Activated CD4-positive, CD25-positive, alpha-beta regulatory T cell treated with anti-CD3 and anti-CD28 coated beads, Interleukin-2, amount 50 U/mL, for 16 hours (primary cell): ENCODE data around the gene ASTE1.
"Not testable (repeated sequence)": the region's sequence is repeated elsewhere in the genome, so short reads cannot be mapped to it uniquely, and the experiment has no call there.

Source experiments
- DNase-seq: peaks from one replicate; pipeline ENCODE4 v3.0.0-alpha.2; 2020; ENCODE audit warnings: low read depth, low spot score

ASTE1 gene

DNA sequence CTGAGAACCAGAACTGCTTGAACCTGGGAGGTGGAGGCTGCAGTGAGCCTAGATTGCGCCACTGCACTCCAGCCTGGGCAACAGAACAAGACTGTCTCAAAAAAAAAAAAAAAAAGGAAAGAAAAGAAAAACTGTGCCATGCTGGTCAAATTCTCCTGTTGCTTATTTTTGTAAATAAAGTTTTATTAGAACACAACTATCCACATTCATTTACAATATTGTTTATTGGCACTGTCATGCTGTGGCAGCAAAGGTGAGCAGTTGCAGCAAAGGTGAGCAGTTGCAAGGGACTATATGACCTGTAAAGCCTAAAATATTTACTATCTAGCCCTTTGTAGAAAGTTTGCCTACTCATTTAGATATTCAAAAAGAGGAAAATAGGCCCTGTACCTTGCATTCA is 18.3 kb downstream of the ASTE1 start:
- no peak for DNase-seq

DNA sequence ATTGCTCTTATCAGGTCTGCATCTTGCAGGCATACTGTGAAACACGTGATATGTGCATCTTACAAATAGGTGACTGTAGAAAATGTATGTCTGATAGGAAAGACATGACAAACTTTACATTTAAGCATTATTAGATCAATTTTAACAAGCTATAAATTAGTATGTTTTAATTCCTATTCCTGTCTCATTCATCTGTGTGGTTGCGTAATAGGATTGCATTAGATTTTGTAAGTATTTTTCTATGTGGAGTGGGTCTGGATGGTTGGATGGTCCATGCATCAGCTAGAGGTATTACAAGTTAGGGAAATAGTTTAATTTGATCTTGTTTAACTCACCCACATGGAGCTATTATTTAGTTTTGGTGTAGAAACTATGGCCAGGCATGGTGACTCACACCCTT is 18.8 kb downstream of the ASTE1 start:
- no peak for DNase-seq

DNA sequence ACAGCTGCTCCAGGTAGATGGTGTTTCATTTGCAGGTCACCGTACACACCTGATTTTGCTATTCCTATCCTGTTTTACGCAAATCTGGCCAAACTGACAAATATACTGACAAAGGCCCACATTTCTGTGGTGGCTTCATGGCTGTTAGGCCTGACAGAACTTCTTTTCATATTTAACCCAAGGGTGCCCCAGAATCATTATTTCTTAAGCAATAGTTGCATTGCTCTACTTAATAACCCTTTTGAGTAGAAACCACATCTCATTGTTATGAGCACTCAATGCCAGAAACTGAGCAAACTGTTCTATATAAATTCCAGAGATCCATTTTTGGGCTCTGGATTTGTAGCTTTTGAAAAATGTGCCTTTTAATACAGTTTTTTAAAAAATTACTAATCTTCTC is 19.4 kb downstream of the ASTE1 start:
- DNase-seq, result no peak

DNA sequence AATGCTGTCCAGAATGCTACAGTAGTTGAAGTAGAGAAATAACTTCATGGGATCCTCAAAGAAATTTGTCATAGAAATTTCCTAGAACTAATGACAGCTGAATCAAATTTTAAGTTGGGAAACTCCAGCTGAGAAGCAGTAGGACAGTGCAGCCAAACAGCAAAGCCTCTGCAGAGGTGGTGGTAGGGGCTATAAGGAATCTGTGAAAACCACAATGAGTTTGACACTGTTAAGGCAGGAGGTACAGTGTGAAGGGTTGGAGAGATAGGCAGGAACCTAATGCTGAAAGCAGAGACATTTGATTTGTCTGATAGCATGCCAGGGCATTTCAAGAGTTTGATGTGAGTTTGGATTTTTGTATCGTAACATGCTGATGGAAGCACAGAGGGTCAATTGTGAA is 22.0 kb downstream of the ASTE1 start:
- no peak for DNase-seq

DNA sequence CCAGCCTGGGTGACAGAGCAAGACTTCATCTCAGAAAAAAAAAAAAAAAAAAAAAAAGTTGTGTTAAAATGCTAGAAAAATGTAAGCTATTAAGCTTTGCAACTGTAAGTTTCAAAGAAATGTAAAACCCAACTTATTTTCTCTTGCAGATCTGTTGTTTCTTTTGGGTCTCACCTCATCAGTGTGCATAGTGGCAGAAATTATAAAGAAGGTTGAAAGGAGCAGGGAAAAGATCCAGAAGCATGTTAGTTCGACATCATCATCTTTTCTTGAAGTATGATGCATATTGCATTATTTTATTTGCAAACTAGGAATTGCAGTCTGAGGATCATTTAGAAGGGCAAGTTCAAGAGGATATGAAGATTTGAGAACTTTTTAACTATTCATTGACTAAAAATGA is 25.6 kb downstream of the ASTE1 start:
- no peak for DNase-seq

DNA sequence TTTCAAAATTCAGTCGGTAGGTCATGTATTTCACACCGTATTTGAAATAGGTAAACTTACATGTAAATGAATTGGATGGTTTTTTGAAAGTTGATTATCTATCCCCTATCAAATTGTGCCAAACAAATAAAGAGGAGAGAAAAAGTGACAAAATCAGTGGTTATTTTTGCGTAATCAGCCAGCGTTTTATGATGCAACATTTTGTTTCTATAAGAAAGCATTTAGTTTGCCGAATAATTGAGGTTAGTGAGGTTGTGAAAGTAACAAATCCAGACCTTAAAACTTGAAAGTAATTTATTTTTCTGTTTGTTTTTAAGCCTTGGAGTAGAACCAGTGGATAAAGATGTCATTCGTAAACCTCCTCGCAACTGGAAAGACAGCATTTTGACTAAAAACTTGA is 29.3 kb downstream of the ASTE1 start:
- no peak for DNase-seq

DNA sequence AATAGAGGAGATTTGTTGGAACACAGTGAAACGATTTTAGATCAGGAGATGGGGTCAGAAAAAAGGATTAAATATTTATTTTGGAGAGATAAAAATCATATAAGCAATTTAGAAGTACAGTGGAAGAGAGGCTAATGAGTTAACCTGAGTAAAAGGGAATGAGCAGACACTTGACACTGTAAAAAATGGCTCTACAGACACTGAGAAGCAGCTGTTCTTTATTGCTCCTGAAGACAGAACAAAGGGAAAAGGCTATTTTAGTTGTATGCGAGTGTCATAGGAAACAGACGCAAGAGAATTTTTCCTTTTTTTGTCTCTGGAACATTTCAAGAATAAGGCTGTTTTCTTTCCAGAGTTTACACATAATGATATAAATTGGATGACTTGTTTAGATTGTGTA is 34.3 kb downstream of the ASTE1 start:
- no peak for DNase-seq

DNA sequence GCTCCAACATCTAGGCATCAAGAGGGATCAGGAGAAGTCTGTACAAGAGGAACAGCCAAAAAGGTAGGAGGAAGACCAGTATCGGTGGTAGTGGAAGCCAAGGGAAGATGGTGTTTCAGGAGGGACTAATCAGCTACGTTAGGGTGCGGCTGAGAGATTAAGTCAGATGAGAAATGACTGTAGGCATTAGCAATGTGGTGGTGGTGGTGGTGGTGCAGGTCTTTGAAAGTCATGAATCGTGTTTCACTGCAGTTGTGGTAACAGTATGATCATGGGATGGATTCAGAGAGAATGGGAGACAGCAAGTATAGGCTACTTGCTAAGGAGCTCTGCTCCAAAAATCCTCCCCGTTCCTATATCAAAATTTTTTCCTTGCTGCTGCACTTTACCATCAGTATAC is 35.5 kb downstream of the ASTE1 start:
- no peak for DNase-seq

DNA sequence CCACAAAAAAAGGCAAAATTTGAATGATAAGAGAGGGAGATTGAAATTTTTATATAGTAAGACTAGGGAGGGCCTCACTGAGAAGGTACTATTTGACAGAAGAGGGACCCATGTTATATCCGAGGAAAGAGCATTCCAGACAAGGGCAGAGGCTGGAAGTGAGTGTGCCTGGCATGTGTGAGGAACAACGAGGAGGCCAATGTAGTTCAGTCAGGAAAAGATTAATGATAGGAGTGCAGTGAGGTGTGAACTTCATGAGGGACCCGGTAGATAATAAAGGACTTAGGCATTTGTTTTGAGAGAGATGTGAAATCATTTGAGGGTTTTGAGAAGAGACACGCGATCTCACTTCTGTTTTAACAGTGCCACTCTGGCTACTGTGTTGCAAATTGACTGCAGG is 36.3 kb downstream of the ASTE1 start:
- DNase-seq, result no peak

DNA sequence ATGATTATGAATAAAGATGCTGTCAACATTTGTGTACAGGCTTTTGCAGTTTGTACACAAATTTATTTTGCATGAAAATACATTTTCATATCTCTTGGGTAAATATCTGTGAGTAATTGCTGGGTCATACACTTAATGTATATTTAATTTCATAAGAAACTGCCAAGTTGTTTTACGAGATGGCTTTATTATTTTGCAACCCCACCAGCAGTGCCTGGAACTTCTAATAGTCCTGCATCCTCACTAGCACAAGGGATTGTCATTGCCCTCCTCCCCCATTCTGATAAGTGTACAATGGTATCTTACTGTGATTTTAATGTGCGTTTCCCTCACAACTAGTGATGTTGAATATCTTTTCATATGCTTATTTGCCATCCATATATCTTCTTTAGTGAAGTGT is 45.2 kb downstream of the ASTE1 start:
- no peak for DNase-seq

DNA sequence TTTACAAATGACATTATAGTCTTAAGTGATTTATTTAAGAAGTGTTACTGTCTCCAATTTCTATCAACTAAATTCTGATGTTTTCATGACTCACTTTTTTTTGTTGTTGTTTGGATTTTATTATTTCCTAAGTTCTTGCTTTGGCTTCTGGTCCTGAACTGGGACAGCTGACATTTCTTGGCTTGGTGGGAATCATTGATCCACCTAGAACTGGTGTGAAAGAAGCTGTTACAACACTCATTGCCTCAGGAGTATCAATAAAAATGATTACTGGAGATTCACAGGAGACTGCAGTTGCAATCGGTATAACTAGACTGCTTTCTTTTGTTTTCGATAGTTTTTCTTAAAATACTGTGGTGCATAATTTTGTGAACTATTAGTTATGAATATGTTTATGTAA is 47.5 kb downstream of the ASTE1 start:
- no peak for DNase-seq

DNA sequence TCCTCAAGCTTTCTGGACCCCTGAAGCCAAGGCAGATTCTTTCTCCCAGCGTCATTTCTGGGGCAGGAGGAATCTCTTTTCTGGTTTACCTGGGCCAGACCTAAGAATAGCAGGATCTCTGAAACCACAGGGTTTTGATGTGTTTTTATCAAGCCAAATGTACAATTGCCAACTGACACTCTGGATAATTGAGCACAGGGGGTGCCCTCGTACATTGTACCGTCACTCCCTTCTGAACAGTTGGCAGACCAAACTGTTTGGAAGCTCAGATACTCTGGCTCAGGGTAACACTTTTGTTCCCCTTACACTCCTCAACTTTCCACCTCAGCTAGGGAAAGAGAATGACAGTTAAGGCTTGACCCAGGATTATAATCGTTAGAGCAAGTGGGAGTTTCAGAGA is 49.9 kb downstream of the ASTE1 start:
- DNase-seq, result no peak

DNA sequence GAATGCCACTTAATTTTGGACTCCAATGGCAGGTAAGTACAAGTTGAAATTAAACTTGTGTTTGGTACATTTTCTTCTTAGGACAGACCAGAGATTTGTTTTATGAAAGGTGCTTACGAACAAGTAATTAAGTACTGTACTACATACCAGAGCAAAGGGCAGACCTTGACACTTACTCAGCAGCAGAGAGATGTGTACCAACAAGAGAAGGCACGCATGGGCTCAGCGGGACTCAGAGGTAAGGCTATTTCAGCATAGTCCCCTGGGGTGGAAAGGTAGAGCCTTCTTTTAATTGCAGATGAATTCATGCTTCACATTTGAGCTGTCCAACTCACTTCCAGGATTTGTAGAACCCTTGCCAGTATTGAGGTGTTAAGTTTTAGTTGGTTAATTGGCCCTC is 51.4 kb downstream of the ASTE1 start:
- no peak for DNase-seq

DNA sequence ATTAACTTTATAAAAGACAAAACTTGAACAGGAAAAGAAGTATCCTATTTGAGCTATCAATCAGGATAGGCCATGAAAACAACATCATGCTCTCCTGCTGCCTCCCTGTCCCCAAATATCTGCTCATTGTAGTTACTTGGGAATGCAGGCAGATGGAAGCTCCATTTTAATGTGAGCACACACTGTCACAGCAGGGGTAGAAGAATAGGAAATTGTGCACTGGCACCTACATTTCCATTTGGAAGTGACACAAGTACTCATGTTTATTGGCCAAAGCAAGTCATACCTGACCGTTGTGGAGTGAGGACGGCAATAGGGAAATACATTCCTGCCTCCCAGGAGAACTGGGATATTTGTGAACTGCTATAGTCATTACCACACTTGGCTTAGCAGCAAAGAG is 52.4 kb downstream of the ASTE1 start:
- DNase-seq, result no peak

DNA sequence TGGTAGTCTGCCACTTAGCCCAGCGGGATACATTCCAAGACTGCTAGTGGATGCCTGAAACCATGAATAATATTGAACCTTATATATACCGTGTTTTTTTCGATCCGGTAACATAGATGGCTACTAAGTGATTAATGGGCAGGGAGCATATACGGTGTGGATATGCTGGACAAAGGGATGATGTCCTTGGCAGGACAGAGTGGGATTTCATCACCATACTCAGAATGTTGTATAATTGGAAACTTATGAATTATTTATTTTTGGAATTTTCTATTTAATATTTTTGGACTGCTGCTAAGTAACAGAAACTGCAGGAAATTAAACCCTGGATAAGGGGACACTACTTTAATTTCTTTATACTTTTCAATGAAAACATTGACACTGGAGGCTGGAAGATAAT is 53.2 kb downstream of the ASTE1 start:
- DNase-seq, result no peak

DNA sequence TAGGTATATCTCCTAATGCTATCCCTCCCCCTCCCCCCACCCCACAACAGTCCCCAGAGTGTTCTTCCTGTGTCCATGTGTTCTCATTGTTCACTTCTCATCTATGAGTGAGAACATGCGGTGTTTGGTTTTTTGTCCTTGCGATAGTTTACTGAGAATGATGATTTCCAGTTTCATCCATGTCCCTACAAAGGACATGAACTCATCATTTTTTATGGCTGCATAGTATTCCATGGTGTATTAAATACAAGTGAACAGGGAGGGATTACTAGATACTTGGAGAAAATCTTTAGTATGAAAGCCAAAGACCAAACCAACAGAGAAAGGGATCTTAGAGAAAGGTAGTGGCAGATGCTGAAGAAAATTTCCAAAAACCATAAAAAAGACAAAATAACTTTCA is 54.0 kb downstream of the ASTE1 start:
- not testable (repeated sequence) for DNase-seq

DNA sequence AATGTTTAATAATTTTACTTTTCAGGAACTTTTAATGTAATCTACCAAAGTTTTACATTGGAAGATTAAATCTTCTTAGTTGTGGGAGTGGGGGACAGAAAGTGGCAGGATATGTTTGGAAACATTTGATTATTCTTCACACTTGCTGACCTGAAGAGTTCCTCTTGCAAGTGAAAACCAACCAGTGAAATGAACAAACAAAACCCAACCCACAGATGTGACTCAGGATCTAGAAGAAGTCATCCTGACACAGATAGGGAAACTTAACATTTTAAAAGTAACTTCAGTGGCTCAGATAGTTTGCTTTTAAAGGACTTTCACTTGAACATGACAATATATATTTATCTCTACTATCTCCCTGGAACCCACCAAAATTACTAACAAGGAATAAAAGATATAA is 55.4 kb downstream of the ASTE1 start:
- no peak for DNase-seq

DNA sequence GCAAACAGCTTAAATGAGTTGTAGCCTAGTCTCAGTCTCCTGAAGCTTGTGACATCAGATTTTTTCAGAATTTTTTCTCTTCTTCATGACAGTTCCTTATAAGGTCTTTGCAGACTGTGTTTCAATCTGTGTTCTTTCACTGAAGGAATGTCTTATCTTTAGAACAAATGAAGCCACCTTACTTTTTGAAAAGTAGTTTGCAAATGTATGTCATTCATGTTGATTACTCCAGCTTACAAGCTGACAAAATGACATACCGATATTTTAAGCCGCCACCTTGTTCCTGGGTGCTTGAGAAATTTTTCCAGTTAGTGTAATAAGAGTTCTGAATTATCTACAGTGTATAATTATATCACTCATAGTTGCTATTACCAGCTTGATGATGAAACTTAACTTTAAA is 57.0 kb downstream of the ASTE1 start:
- DNase-seq, result no peak

DNA sequence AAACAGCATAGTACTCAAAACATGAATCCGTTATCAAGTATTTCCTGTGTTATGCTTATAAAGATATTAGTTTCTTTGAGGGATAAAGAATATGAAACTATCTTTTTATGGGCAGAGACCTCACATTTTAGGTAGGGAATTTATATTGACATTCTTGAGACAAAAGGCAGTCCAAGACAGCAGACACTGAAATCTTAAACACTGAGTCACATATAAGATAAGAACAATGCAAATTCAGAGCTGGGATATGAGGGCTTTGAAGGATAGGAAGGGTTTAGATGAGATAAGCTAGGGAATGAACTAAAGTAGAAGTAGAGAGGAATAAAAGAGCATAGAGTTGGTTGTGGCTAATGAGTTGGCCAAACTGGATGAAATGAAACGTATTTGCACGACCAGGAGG is 58.4 kb downstream of the ASTE1 start:
- no peak for DNase-seq

DNA sequence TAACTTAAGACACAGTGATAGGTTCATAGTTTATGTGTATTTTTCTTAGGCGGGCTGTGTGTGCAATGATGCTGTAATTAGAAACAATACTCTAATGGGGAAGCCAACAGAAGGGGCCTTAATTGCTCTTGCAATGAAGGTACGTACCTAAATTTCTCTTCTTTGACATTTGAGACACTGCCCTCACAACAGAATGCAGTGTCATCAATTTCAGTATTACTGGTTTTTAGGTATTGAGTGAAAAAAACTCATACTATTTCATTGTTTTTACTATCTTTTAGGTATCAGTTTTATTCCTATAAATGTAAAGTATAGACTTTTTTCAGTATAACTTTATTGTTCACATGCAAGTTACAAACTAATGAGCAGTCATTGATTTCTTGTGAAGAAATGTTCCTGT is 59.3 kb downstream of the ASTE1 start:
- DNase-seq, result no peak

DNA sequence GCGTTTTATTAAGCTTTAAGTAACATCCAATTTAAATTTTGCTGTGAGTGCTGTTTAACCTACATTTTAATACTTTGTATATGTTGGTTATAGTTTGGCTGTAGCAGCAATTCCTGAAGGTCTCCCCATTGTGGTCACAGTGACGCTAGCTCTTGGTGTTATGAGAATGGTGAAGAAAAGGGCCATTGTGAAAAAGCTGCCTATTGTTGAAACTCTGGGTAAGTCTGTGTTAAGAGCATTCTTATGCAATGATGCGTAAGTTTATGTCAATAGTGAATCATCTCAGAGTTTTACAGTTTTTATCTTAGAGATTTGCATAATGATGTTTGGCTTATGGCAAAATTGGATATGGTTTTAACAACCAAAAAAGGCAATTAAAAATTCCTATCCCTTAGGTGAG is 62.7 kb downstream of the ASTE1 start:
- no peak for DNase-seq
